Endothelial cell of umbilical vein (primary cell): Measurements from ENCODE around the gene UBA5. TPM values are rescaled to one million over a fixed set of nuclear protein-coding genes. Genes with fewer than 3 reads are reported as not detected.

Source experiments
- BruUV-seq: library from RNA; stranded (reverse); fragments of 400-500 nt; replicated peaks from 2 replicates; lab custom pipeline; 2021; lab: Mats Ljungman, UMichigan
- CTCF ChIA-PET: fragments of 300-600, 350-600 bp; sonication (Branson Sonifier 250); formaldehyde crosslinking; loops from one replicate; lab custom pipeline; 2021; ENCODE audit warnings: antibody characterized with exemption, inconsistent platforms; lab: Charles Lee
- POLR2A ChIA-PET: fragments of 300-600, 350-600 bp; sonication (Branson Sonifier 250); formaldehyde crosslinking; loops from one replicate; lab custom pipeline; 2021; ENCODE audit warnings: antibody characterized with exemption, inconsistent platforms; lab: Charles Lee
- DNase-seq: peaks from one replicate; pipeline ENCODE4 v3.0.0-alpha.2; 2011; ENCODE audit warnings: low read depth, low spot score
- FAIRE-seq: peaks from 2 replicates; lab custom pipeline; 2011; peaks lifted over from hg19 to GRCh38; lab: Jason Lieb, UNC
- H2AFZ ChIP-seq: 2 replicates; pipeline ENCODE4 v1.6.0; 2012; ENCODE audit warnings: low read depth, low read length, control low read depth, inconsistent platforms
- H3K27ac ChIP-seq: 2 replicates; pipeline ENCODE4 v1.5.1; 2011; ENCODE audit warnings: low read depth, mild to moderate bottlenecking, control low read depth, low read length, moderate library complexity; ENCODE audit not compliant: insufficient read depth
- H3K27me3 ChIP-seq, 2 experiments: 2 replicates each; pipeline versions ENCODE4 v1.6.0 to v1.6.1; 2011; ENCODE audit warnings: low read length in 2 of 2, mixed read lengths in 1 of 2; ENCODE audit not compliant: control insufficient read depth in 2 of 2, insufficient read depth in 2 of 2
- H3K36me3 ChIP-seq, 2 experiments: 2 replicates in 1 of 2; 3 replicates in 1 of 2; pipeline ENCODE4 v1.5.1; 2011; ENCODE audit warnings: low read length in 2 of 2, mild to moderate bottlenecking in 1 of 2, moderate library complexity in 1 of 2; ENCODE audit not compliant: control insufficient read depth in 2 of 2, insufficient read depth in 2 of 2; ENCODE audit errors: extremely low read depth in 1 of 2
- H3K4me1 ChIP-seq: 3 replicates; pipeline ENCODE4 v1.5.1; 2011; ENCODE audit warnings: mild to moderate bottlenecking, low read length; ENCODE audit not compliant: control insufficient read depth, insufficient read depth; ENCODE audit errors: extremely low read depth
- H3K4me2 ChIP-seq: 2 replicates; pipeline ENCODE4 v1.6.1; 2011; ENCODE audit warnings: low read length, control low read depth, mixed read lengths; ENCODE audit not compliant: insufficient read depth
- H3K4me3 ChIP-seq, 3 experiments: fragments of 200-600 bp in 1 of 3; sonication (generic), shearing (Covaris generic) in 1 of 3; replicated peaks in 1 of 3; 2 replicates each; pipeline ENCODE4 v1.5.1; 2011 to 2016; ENCODE audit warnings: control low read depth in 3 of 3, low read length in 3 of 3, mild to moderate bottlenecking in 2 of 3, inconsistent platforms in 1 of 3, low read depth in 1 of 3, moderate library complexity in 1 of 3; ENCODE audit not compliant: insufficient read depth in 1 of 3
- H3K79me2 ChIP-seq: 2 replicates; pipeline ENCODE4 v1.6.0; 2012; ENCODE audit warnings: low read length, inconsistent platforms; ENCODE audit not compliant: control insufficient read depth, insufficient read depth
- H3K9ac ChIP-seq: replicated peaks from 2 replicates; pipeline ENCODE3; 2011; ENCODE audit warnings: low read length, control low read depth; ENCODE audit not compliant: insufficient read depth; ENCODE audit errors: extremely low read depth
- H3K9me1 ChIP-seq: replicated peaks from 3 replicates; pipeline ENCODE4 v1.6.0; 2011; ENCODE audit warnings: mild to moderate bottlenecking, low read length; ENCODE audit not compliant: control insufficient read depth, insufficient read depth; ENCODE audit errors: extremely low read depth
- H3K9me3 ChIP-seq: replicated peaks from 2 replicates; pipeline ENCODE4 v1.5.1; 2012; ENCODE audit warnings: low read length, inconsistent platforms; ENCODE audit not compliant: control insufficient read depth, insufficient read depth
- H4K20me1 ChIP-seq: replicated peaks from 2 replicates; pipeline ENCODE3; 2011; ENCODE audit warnings: mild to moderate bottlenecking, low read length; ENCODE audit not compliant: control insufficient read depth, insufficient read depth; ENCODE audit errors: extremely low read depth
- CTCF ChIP-seq, 2 donors: IDR thresholded peaks; 1 replicate in 1 of 2; 2 replicates in 1 of 2; pipeline ENCODE4 v1.5.1; 2011; ENCODE audit warnings: low read length in 2 of 2, mild to moderate bottlenecking in 2 of 2, moderate library complexity in 2 of 2, control low read depth in 1 of 2, inconsistent platforms in 1 of 2, low read depth in 1 of 2; ENCODE audit not compliant: insufficient read depth in 1 of 2; ENCODE audit errors: extremely low read depth in 1 of 2
- EZH2 ChIP-seq: IDR thresholded peaks from 2 replicates; pipeline ENCODE4 v1.6.1; 2012; ENCODE audit warnings: borderline replicate concordance, low read depth, mild to moderate bottlenecking, moderate library complexity, low read length, inconsistent platforms; ENCODE audit not compliant: severe bottlenecking
- FOS ChIP-seq: IDR thresholded peaks from 2 replicates; pipeline ENCODE4 v1.6.1; 2011; ENCODE audit warnings: mild to moderate bottlenecking, low read length, moderate library complexity, borderline replicate concordance; ENCODE audit not compliant: insufficient read depth
- GATA2 ChIP-seq: IDR thresholded peaks from 2 replicates; pipeline ENCODE4 v1.7.0; 2011; ENCODE audit warnings: low read depth, mild to moderate bottlenecking, moderate library complexity, mixed read lengths, low read length; ENCODE audit not compliant: insufficient read length, insufficient read depth
- JUN ChIP-seq: IDR thresholded peaks from 2 replicates; pipeline ENCODE4 v1.6.1; 2011; ENCODE audit warnings: borderline replicate concordance, low read depth; ENCODE audit not compliant: insufficient read length, insufficient read depth
- MAX ChIP-seq: IDR thresholded peaks from 2 replicates; pipeline ENCODE4 v1.6.1; 2011; ENCODE audit not compliant: insufficient read depth, insufficient read length
- MYC ChIP-seq: IDR thresholded peaks from one replicate; pipeline ENCODE4 v1.6.1; 2011; ENCODE audit warnings: mild to moderate bottlenecking, low read depth, low read length
- POLR2A ChIP-seq: IDR thresholded peaks from 2 replicates; pipeline ENCODE4 v1.6.1; 2012; ENCODE audit warnings: low read depth, mild to moderate bottlenecking, control low read depth, low read length
- POLR2AphosphoS5 ChIP-seq: IDR thresholded peaks from 2 replicates; pipeline ENCODE4 v1.6.1; 2012; ENCODE audit warnings: low read depth, mild to moderate bottlenecking, control low read depth, low read length, moderate library complexity; ENCODE audit not compliant: insufficient read depth
- dilution Hi-C: fragments of 300-500 bp; cut with MboI; formaldehyde crosslinking; loops from one replicate; pipeline ENCODE4 v1.15.0; 2019; ENCODE audit warnings: low sequenced_read_pairs; ENCODE audit not compliant: extremely low pct_ligation_motif_present
- intact Hi-C: fragments of 100-400 bp; cut with micrococcal nuclease; formaldehyde crosslinking; loops from one replicate; pipeline ENCODE4 v1.10.0; 2022
- polyA plus RNA-seq, 4 experiments: library from polyadenylated mRNA; depleted of rRNA in 3 of 4; stranded (reverse) in 3 of 4; unstranded in 1 of 4; fragments of >200 nt; gene quantifications; 2 replicates each; pipeline versions ENCODE4 v1.2.1 to v1.2.3, GENCODE V29; 2011 to 2012; ENCODE audit warnings: missing spikeins in 1 of 4
- total RNA-seq: library from RNA; stranded (reverse); gene quantifications from 2 replicates; pipeline ENCODE4 v1.2.3, GENCODE V29; 2021

Gene UBA5
- total and polyA plus RNA-seq, 2 donors (not counting 3 experiments of a cell fraction or from before 2014, with no cell fraction given) = 19.7 to 38.1 TPM

GRCh38 chr3:132690040-132690439 lies 29.9 kb downstream of the UBA5 start:
- intact Hi-C loops (no loop called here), dilution Hi-C loops (no loop called here)
- H3K27me3 ChIP-seq = no peaks in the 10 kb centered on the region
- no peak overlapping the region for H2AFZ ChIP-seq
- no peak overlapping the region for H3K9ac ChIP-seq
- H3K27ac ChIP-seq = no peak overlapping the region
- TF ChIP-seq MAX = no peak
- TF ChIP-seq EZH2 = no peak
- no peak for TF ChIP-seq FOS
- no peak for TF ChIP-seq POLR2A
- no peak for TF ChIP-seq JUN
- no peak for TF ChIP-seq GATA2
- TF ChIP-seq MYC = no peak
- no peak for TF ChIP-seq POLR2AphosphoS5
- no peak for TF ChIP-seq CTCF (IDR thresholded peaks at IDR 0.05; ENCODE audit: extremely low read depth in 1 of 2, insufficient read depth in 1 of 2, low read depth in 1 of 2, low read length in 2 of 2)
- no peaks in the 10 kb centered on the region for H3K4me1 ChIP-seq
- BruUV-seq = no TSS peak
- H3K9me3 ChIP-seq = no peaks in the 10 kb centered on the region
- no peak overlapping the region for H3K4me3 ChIP-seq
- FAIRE-seq (no peak), DNase-seq (no peak)
- H3K36me3 ChIP-seq = peaks cover 7 to 13% of the 10 kb centered on the region in 2 experiments
- H3K9me1 ChIP-seq = no peaks in the 10 kb centered on the region
- H3K79me2 ChIP-seq = no peaks in the 10 kb centered on the region
- ChIA-PET CTCF (no interaction called here), POLR2A (no interaction called here)
- no peaks in the 10 kb centered on the region for H4K20me1 ChIP-seq
- no peak overlapping the region for H3K4me2 ChIP-seq
